ENCODE data around the gene SNPH.

Gene SNPH

DNA sequence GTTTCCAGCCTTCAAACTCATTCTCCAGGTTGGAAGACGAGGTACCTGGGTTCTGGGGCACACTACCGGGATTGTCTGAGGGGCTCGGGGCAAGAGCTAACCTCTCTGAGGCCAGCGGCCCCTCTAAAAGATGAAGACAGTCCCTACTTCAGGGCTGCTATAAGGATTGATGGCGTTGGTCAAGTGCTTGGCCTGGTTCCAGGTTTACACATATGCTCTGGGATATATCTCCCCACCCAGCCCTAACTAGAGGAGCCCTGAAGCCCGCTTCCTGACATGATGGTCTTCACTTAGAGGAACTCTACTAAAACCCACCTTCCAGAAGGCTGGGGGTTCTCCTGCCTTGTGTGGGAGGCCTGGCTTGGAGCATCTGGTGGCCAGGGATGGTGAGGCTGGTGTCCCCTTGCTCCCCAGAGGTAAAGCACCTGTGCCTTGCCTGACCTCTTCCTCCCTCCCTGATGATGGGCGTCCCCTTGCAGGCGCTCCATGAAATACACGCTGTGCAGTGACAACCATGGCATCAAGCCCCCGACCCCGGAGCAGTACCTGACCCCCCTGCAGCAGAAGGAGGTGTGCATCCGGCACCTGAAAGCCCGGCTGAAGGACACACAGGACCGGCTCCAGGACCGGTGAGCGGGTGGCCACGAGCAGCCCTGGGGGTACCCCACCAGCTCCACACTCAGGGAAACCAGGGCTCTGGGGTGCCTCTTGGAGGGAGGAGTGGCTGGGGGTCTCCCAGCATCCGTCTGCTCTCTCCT is 34.2 kb downstream of the SNPH start:
- no peak for DNase-seq
- intact Hi-C loops (cut with DNase I), result no loop called here

- intact Hi-C loops (cut with DNase I), result no loop called here
- no peak for DNase-seq
Observed at GRCh38 chr20:1301031-1301529, 35.0 kb downstream of the SNPH start.

- DNase-seq, result no peak
- intact Hi-C loops (cut with DNase I), result no loop called here
Observed at GRCh38 chr20:1302685-1303541, 36.8 kb downstream of the SNPH start.

- DNase-seq, result no peak
- intact Hi-C loops (cut with DNase I), result no loop called here
Observed at GRCh38 chr20:1304710-1305515, 38.8 kb downstream of the SNPH start.

- no peak for DNase-seq
- intact Hi-C loops (cut with DNase I), result no loop called here
Observed at GRCh38 chr20:1305712-1306111, 39.6 kb downstream of the SNPH start.

DNA sequence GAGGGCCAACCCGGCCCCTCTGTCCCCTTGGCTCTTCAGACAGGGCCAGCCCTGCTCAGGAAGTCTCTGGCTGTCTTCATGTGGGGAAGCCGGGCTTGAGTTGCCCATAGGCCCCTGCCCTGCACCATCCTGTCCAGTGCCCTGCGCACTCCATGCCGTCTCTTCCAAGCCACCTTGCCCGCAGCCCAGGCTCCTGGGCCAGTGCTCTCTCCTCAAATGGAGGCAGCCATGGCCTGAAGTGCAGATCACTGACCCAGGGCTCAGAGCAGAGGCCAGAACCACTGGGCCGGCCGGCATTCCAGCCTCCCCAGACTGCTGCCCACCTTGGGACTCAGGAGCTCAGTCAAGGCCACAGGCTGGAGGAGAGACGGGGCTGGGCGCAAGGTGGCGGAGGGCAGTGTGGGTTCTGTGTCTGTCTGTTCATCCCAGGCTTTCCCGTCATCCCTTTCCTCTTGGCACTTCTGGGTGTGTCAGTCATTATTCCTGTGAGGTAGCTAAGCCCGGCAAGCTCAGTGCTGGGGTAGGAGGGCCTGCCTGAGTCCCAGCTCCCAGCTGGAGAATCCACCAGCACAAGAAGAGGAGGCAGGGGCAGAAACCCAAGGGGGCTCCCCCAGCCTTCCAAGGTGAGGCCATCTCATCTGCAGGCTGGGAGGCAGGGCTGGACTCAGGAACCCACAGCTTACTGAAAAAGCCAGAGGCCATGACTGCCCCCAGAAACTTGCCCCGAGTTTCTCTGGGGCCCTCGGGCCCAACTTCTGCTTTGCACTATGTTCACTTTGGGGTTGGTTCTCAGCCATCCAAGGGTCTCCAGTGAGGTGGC is 40.4 kb downstream of the SNPH start:
- DNase-seq, result no peak
- intact Hi-C loops (cut with DNase I), result no loop called here

GRCh38 chr20:1307171-1307570 is 41.1 kb downstream of the SNPH start:
- intact Hi-C loops (cut with DNase I), result no loop called here
- DNase-seq, result no peak

- DNase-seq, result no peak
- intact Hi-C loops (cut with DNase I), result no loop called here
Observed at GRCh38 chr20:1307571-1307971, 41.5 kb downstream of the SNPH start.

DNA sequence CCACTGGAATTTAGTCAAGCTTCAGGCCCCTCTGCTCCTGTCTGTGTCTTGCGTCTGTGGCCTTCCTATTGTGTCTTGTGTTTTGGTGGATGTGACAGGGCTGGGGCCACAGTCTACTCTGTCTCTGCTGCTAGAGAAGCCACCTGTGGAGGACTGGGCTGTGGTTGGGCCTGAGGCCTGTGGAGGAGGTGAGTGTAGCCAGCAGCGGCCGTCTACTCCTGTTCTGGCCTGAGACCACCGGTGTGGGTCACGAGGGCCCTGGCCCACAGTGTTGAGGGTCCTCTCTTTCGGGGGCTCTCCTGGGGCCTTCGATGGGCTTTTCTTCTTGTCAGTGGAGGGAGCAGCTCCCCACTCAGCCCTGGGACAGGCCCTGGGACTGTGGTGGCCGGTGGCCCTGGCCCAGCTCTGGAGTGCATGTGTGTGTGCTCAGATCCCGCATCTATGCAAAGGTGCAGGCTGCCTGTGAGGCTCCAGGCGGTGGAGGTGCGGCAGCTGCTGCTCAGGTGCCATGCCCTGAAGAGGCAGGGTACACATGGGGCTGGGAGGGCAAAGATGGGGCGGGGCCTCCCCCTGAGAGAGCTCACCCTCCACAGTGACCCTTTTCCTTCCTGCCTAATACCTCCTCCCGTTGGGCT is 42.1 kb downstream of the SNPH start:
- intact Hi-C loops (cut with DNase I), result no loop called here
- no peak for DNase-seq

DNA sequence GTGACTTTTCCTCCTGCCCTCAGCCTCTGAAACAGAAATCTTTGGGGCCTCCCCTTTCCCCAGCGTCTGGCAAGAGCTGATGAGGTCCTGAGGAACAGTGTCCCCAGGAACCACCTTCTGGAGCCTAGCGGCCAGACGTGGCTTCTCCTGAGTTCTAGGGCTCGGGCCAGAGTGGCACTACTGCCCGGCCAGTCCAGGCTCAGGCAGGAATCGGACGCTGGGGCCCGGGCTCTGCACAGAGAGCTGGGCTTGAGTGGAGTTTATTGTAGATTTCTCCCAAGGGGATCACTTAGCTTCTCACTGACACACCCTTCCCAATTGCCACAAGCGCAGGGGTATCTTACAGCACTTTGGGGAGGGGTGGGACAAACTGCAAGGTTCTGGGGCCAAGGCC is 42.6 kb downstream of the SNPH start:
- no peak for DNase-seq
- intact Hi-C loops (cut with DNase I), result no loop called here

DNA sequence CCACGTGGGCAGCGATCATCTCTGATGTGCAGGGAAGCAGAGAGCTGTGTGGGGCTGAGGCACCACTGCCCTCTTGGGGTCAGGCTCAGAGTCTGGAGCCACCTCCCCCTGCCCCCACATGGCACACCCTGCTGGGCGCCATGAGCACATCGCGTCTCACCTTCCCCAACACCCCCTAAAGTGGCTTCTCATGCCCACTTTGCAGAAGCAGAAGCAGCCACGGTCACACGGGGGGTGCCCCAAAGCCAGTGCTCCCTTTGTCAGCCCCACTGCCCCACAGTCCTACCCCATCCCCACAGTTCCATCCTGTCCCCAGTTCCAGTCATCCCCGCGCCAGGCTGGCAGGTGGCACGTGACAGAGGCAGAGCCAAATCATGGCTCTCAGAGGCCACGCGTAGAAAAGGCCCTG is 43.3 kb downstream of the SNPH start:
- DNase-seq, result peak in 13 of 42 donors; percentile 30 to 68 (median 45)
- intact Hi-C loops (cut with DNase I), result no loop called here

- DNase-seq, result peak in 6 of 42 donors; percentile 29 to 75 (median 47)
- intact Hi-C loops (cut with DNase I), result loop anchor here (5.0 to 10.0 kb wide), 2 partner anchors 127 to 155 kb away; partner anchors contain the start of gene NSFL1C
Observed at GRCh38 chr20:1310071-1310470, 44.0 kb downstream of the SNPH start.

DNA sequence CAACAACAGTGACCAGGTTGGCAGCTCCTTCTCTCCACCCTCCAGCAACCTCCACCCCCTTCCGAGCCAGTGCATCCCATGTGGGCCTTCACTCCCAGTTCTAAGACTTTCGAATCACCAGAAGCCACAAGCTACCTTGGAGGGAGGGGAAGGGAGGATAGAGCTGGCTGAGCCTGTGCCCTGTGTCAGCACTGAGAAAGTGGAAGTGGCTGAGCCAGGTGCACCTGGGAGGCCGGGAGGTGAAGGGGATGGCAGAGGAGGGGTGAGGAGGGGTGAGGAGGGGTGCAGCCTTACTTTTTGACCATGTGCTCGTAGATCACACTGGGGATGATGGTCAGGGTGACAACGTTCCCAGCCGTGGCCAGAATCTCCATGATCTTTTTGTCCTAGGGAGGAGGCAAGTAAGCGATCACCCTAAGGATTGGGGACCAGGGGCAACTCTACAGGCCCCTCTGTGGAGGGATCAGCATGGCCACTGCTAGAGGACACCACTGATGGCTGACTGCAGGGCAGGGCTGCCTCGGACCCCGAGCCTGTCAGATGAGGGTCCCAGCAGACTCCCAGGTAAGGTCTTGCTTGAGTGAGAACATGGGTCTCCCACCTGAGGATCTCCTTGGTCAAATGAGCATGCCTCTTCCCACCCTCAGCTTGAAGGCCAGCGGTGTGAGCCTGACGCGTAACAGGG is 44.6 kb downstream of the SNPH start:
- intact Hi-C loops (cut with DNase I), result loop anchor here (5.0 to 10.0 kb wide), 2 partner anchors 127 to 154 kb away; partner anchors contain the start of gene NSFL1C
- DNase-seq, result no peak

GRCh38 chr20:1312308-1312707 is 46.2 kb downstream of the SNPH start:
- DNase-seq, result no peak
- intact Hi-C loops (cut with DNase I), result loop anchor here (5.0 to 10.0 kb wide), 2 partner anchors 125 to 152 kb away; partner anchors contain the start of gene NSFL1C

GRCh38 chr20:1312904-1313235 is 46.8 kb downstream of the SNPH start:
- intact Hi-C loops (cut with DNase I), result loop anchor here (5.0 to 10.0 kb wide), 2 partner anchors 124 to 152 kb away; partner anchors contain the start of gene NSFL1C
- DNase-seq, result no peak

DNA sequence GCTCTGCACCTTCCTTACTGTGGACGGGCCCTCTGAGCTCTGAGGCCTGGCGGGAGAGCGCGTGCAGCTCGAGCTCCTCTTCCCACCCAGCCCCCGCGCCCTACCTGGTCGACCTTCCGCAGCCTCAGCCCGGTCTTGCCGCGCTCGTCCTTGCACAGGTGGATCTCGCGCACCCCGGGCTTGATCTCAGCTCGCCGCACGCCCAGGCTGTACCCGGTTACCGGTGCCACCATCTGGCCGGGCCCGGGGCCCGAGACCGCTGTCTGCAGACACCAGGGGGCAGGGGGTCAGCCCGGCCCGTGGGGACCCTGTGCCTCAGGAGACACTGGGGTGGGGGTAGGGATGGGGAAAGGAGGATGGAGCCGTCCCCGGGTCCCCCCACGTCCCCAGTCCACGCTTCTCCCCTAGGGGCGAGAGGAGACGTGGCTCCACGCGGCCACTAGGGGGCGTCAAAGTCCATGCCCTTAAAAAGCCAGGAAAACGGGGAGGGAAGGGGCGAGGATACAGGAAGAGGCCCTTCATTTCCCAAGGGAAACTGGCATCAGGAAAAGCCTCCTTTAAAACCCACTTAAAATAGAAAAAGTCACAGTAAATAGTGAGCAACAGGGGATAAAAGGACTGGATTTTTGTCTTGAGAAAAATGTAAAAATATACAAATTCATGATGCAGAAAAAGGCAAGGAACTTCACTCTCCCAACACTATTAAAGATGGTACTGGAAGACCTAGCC is 47.3 kb downstream of the SNPH start:
- intact Hi-C loops (cut with DNase I), result loop anchor here (5.0 to 10.0 kb wide), 2 partner anchors 124 to 151 kb away; partner anchors contain the start of gene NSFL1C
- peak; percentile 67 to 94 (median 84) for DNase-seq
